KOPT-K1 (cell line): ENCODE results near the gene RHBDF2.

ENCODE experiments used
- H3K27ac ChIP-seq: fragments of 200-600 bp; sonication (generic); 2 replicates; pipeline ENCODE4 v1.5.1; 2016; ENCODE audit warnings: antibody characterized with exemption, mild to moderate bottlenecking, low read depth, low read length; ENCODE audit not compliant: poor library complexity, severe bottlenecking
- H3K36me3 ChIP-seq: fragments of 200-600 bp; sonication (generic); 2 replicates; pipeline ENCODE4 v1.5.1; 2017; ENCODE audit warnings: antibody characterized with exemption, mild to moderate bottlenecking, low read length, moderate library complexity; ENCODE audit not compliant: insufficient read depth
- H3K9me3 ChIP-seq: fragments of 200-600 bp; sonication (generic); 2 replicates; pipeline ENCODE4 v1.5.1; 2017; ENCODE audit warnings: antibody characterized with exemption, low read length, mild to moderate bottlenecking; ENCODE audit not compliant: insufficient read depth, poor library complexity, severe bottlenecking

RHBDF2 gene

GRCh38 chr17:76422860-76423259 is 78.4 kb downstream of the RHBDF2 start:
- Histone ChIP-seq H3K9me3 (no peaks in the 10 kb centered on the region), H3K27ac (no peak overlapping the region)

DNA sequence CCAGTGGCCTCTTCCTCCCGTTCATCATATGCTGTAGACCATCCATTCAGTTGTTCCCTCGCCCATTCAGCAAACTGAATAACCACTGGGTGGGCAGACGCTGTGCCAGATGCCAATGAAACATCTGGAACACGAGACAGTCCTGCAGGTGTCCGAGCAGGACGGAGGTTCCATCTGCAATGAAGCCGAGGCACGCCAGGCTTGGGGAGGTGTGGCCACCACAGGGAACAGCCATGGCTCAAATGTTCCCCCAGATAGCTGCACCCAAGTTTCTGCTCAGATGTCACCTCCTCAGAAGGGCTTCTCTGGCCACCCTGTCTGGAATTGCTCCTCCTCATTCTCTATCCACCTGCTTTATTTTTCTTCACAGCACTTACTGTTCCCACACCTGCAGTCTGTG is 78.8 kb downstream of the RHBDF2 start:
- no peak overlapping the region for H3K27ac ChIP-seq
- H3K9me3 ChIP-seq, result no peaks in the 10 kb centered on the region
- no peaks in the 10 kb centered on the region; the same call in 1 of the 2 replicates for H3K36me3 ChIP-seq

More at GRCh38 chr17:76422860-76423259, 78.4 kb downstream of the RHBDF2 start:
- no peaks in the 10 kb centered on the region; the same call in 1 of the 2 replicates for H3K36me3 ChIP-seq

DNA sequence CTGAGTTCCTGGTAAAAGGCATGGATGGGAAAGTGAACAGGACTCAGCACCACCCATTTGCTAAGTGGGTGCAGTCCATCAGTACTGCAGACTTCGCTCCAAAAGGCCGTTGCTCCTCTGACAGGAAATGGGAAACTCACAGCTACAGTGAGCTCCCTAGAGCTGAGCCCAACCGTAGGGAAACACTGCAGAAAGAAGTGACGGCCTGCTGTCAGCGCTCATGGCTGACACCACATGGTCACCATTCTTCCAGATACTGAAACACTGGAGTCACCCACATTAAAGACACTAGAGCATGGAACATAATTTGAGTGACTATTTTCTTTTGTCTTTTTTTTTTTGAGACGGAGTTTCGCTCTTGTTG is 80.2 kb downstream of the RHBDF2 start:
- Histone ChIP-seq H3K36me3 (peaks cover 7% of the 10 kb centered on the region; the same call in 1 of the 2 replicates), H3K9me3 (no peaks in the 10 kb centered on the region), H3K27ac (no peak overlapping the region)
